Body of pancreas (tissue), 4 donors: Measurements from ENCODE around the gene TAF3. TPM values are rescaled to one million over a fixed set of nuclear protein-coding genes. Genes with fewer than 3 reads are reported as not detected.

Source experiments
- ATAC-seq: fragments of 150-250 bp; one replicate; pipeline ENCODE4 v1.9.1; 2016
- DNase-seq, 4 donors: peaks; one replicate each; pipeline ENCODE4 v3.0.0-alpha.2; 2019
- H3K27ac ChIP-seq, 4 donors: fragments of 200-600 bp; sonication (generic); 1 replicate in 3 of 4; 2 replicates in 1 of 4; pipeline versions ENCODE4 v1.5.1 to v1.6.1; 2016 to 2019; ENCODE audit warnings: mild to moderate bottlenecking in 1 of 4, mixed read lengths in 1 of 4, moderate library complexity in 1 of 4
- H3K27me3 ChIP-seq, 2 donors: fragments of 200-600 bp; sonication (generic); one replicate each; pipeline ENCODE4 v1.6.0; 2016; ENCODE audit warnings: mild to moderate bottlenecking in 1 of 2
- H3K36me3 ChIP-seq, 2 donors: fragments of 200-600 bp; sonication (generic); replicated peaks in 1 of 2; 2 replicates each; pipeline ENCODE4 v1.5.1; 2016; ENCODE audit warnings: low read depth in 2 of 2; ENCODE audit not compliant: insufficient read depth in 1 of 2
- H3K4me1 ChIP-seq: fragments of 200-600 bp; sonication (generic); one replicate; pipeline ENCODE4 v1.6.0; 2016
- H3K4me3 ChIP-seq, 2 donors: fragments of 200-600 bp; sonication (generic); 1 replicate in 1 of 2; 2 replicates in 1 of 2; pipeline ENCODE4 v1.5.1; 2016 to 2019
- H3K9me3 ChIP-seq, 3 donors: fragments of 200-600 bp; sonication (generic); 1 replicate in 2 of 3; 2 replicates in 1 of 3; pipeline ENCODE4 v1.5.1; 2016
- CTCF ChIP-seq, 7 experiments: fragments of 450-650 bp in 4 of 7; fragments of 200-600 bp in 3 of 7; sonication (generic) in 3 of 7; IDR thresholded peaks; one replicate each; pipeline ENCODE4 v1.5.1; 2016 to 2019; ENCODE audit warnings: antibody characterized with exemption in 7 of 7
- POLR2A ChIP-seq, 3 donors: fragments of 450-650 bp; IDR thresholded peaks; one replicate each; pipeline ENCODE4 v1.6.1; 2016; ENCODE audit warnings: antibody characterized with exemption in 3 of 3, mild to moderate bottlenecking in 2 of 3
- WGBS, 2 donors: methylation state at CpG; one replicate each; pipeline ENCODE4 v1.1.5; 2017; 5-methylcytosine and 5-hydroxymethylcytosine counted together
- intact Hi-C: fragments of 100-400 bp; cut with DNase I; formaldehyde crosslinking; loops from one replicate; pipeline ENCODE4 v1.15.1; 2023
- total RNA-seq, 2 donors: library from RNA; depleted of rRNA; stranded (reverse); fragments of >200 nt; gene quantifications; one replicate each; pipeline ENCODE4 v1.1.0, GENCODE V29; 2016

Gene TAF3
- total RNA-seq, 2 donors from 2014 or later, result 6.0 to 12.9 TPM

- TF ChIP-seq CTCF (IDR thresholded peaks at IDR 0.05), result no peak
- TF ChIP-seq POLR2A (IDR thresholded peaks at IDR 0.05), result no peak
- no peak overlapping the region for H3K4me3 ChIP-seq
- intact Hi-C loops, result no loop called here
- ATAC-seq (no peak), DNase-seq (no peak)
- H3K27ac ChIP-seq, result no peak overlapping the region
- no peaks in the 10 kb centered on the region for H3K36me3 ChIP-seq
- H3K27me3 ChIP-seq, result peaks cover 0 to 41% of the 10 kb centered on the region in 2 donors
- no peaks in the 10 kb centered on the region for H3K9me3 ChIP-seq
- WGBS, 2 donors, result 53 to 65% methylated on average over 13 of the region's 13 CpGs
- peaks cover 39% of the 10 kb centered on the region for H3K4me1 ChIP-seq
Measured at GRCh38 chr10:8056871-8057331, 238.6 kb downstream of the TAF3 start.

GRCh38 chr10:8057636-8058273 lies 239.4 kb downstream of the TAF3 start:
- no peaks in the 10 kb centered on the region for H3K9me3 ChIP-seq
- H3K4me1 ChIP-seq, result peaks cover 31% of the 10 kb centered on the region
- no peaks in the 10 kb centered on the region for H3K36me3 ChIP-seq
- intact Hi-C loops, result no loop called here
- H3K4me3 ChIP-seq, result no peak overlapping the region
- H3K27ac ChIP-seq, result no peak overlapping the region
- H3K27me3 ChIP-seq, result peaks cover 0 to 33% of the 10 kb centered on the region in 2 donors
- WGBS, 2 donors, result 37 to 54% methylated on average over 4 to 15 of the region's 15 CpGs
- DNase-seq, result no peak
- TF ChIP-seq POLR2A (IDR thresholded peaks at IDR 0.05) (no peak), CTCF (IDR thresholded peaks at IDR 0.05) (no peak)
- no peak for ATAC-seq

- no peak overlapping the region for H3K27ac ChIP-seq
- no peak for TF ChIP-seq POLR2A (IDR thresholded peaks at IDR 0.05)
- TF ChIP-seq CTCF (IDR thresholded peaks at IDR 0.05), result no peak
- DNase-seq (no peak), ATAC-seq (no peak)
- H3K4me3 ChIP-seq, result no peak overlapping the region
- WGBS, 2 donors, result 33% methylated on average over 38 to 40 of the region's 45 CpGs
- intact Hi-C loops, result no loop called here
- no peaks in the 10 kb centered on the region for H3K36me3 ChIP-seq
- peaks cover 0 to 32% of the 10 kb centered on the region in 2 donors for H3K27me3 ChIP-seq
- H3K9me3 ChIP-seq, result no peaks in the 10 kb centered on the region
- peaks cover 23% of the 10 kb centered on the region for H3K4me1 ChIP-seq
Measured at GRCh38 chr10:8058274-8059111, 240.2 kb downstream of the TAF3 start.

- Histone ChIP-seq H3K4me3 (no peak overlapping the region), H3K27ac (no peak overlapping the region)
Measured at GRCh38 chr10:8059191-8059936, 241.1 kb downstream of the TAF3 start.

More at GRCh38 chr10:8059191-8059936, 241.1 kb downstream of the TAF3 start:
- intact Hi-C loops, result no loop called here
- H3K4me1 ChIP-seq, result peaks cover 15% of the 10 kb centered on the region
- ATAC-seq, result no peak
- TF ChIP-seq CTCF (IDR thresholded peaks at IDR 0.05) (no peak), POLR2A (IDR thresholded peaks at IDR 0.05) (no peak)
- H3K27me3 ChIP-seq, result peaks cover 0 to 28% of the 10 kb centered on the region in 2 donors
- no peaks in the 10 kb centered on the region for H3K9me3 ChIP-seq
- WGBS, 2 donors, result 27 to 32% methylated on average over 16 of the region's 16 CpGs
- no peaks in the 10 kb centered on the region for H3K36me3 ChIP-seq
- DNase-seq, result no peak
